ENCODE data around the gene ALDH5A1.
A peak's percentile ranks its signal among the peaks of the same experiment; 100 is the strongest.

The ALDH5A1 gene

DNA sequence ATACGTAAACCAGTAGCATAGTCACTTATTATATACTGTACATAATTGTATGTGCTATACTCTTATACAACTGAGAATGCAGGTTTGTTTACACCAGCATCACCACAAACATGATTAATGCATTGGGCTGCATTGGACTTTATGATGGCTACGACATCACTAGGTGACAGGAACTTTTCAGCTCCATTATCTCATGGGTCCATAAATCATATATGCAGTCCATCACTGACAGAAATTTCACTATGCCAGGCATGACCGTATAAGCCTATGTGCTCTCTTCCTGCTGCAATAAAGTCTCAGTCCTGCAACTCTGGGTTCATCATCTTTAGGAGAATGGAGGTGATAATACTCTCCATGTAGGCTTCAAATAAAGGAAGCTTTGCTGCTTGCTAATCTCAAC, 45.4 kb downstream of the ALDH5A1 start:
- Histone ChIP-seq H3K4me1 (ENCODE audit: insufficient read depth, poor library complexity, severe bottlenecking) (peaks cover 17% of the 10 kb centered on the region), H3K27ac (ENCODE audit: poor library complexity, severe bottlenecking) (no peak overlapping the region)
- TF ChIP-seq, protein P1, sequence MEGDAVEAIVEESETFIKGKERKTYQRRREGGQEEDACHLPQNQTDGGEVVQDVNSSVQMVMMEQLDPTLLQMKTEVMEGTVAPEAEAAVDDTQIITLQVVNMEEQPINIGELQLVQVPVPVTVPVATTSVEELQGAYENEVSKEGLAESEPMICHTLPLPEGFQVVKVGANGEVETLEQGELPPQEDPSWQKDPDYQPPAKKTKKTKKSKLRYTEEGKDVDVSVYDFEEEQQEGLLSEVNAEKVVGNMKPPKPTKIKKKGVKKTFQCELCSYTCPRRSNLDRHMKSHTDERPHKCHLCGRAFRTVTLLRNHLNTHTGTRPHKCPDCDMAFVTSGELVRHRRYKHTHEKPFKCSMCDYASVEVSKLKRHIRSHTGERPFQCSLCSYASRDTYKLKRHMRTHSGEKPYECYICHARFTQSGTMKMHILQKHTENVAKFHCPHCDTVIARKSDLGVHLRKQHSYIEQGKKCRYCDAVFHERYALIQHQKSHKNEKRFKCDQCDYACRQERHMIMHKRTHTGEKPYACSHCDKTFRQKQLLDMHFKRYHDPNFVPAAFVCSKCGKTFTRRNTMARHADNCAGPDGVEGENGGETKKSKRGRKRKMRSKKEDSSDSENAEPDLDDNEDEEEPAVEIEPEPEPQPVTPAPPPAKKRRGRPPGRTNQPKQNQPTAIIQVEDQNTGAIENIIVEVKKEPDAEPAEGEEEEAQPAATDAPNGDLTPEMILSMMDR (IDR thresholded peaks at IDR 0.05; ENCODE audit: poor library complexity, severe bottlenecking), result no peak

DNA sequence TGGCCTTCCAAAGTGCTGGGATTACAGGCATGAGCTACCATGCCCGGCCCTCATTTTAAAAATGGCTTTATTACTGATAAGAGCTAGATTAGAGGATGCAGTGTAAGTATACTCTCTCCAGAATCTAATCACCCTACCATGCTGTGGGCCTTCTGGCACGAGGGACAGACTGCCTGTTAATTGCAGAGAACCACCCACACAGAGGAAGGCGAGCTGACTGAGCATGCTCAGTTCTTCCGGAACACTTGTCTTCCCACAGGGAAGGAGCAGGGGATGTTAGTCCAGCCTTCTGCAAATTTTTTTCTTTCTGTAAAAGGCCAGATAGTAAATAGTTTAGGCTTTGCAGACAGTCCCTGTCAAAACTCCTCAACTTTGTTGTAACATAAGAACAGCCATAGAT, 48.9 kb downstream of the ALDH5A1 start:
- ATAC-seq (ENCODE audit: low read depth), result no peak
- no peaks in the 10 kb centered on the region for H3K36me3 ChIP-seq (ENCODE audit: low read depth)
- H3K9me3 ChIP-seq (ENCODE audit: severe bottlenecking), result no peaks in the 10 kb centered on the region
- no peak overlapping the region for H3K4me3 ChIP-seq (ENCODE audit: severe bottlenecking)
- TF ChIP-seq, protein P1 (IDR thresholded peaks at IDR 0.05; ENCODE audit: poor library complexity, severe bottlenecking), result no peak
- H3K27me3 ChIP-seq (ENCODE audit: insufficient read depth, poor library complexity, severe bottlenecking), result no peaks in the 10 kb centered on the region
- H3K4me1 ChIP-seq (ENCODE audit: insufficient read depth, poor library complexity, severe bottlenecking), result no peaks in the 10 kb centered on the region
- no peak overlapping the region for H3K27ac ChIP-seq (ENCODE audit: poor library complexity, severe bottlenecking)
- no peak for DNase-seq (ENCODE audit: low spot score)

More for the DNA sequence above, 45.4 kb downstream of the ALDH5A1 start:
- ATAC-seq (ENCODE audit: low read depth), result no peak
- no peaks in the 10 kb centered on the region for H3K9me3 ChIP-seq (ENCODE audit: severe bottlenecking)
- no peak for DNase-seq (ENCODE audit: low spot score)
- H3K4me3 ChIP-seq (ENCODE audit: severe bottlenecking), result no peak overlapping the region
- H3K27me3 ChIP-seq (ENCODE audit: insufficient read depth, poor library complexity, severe bottlenecking), result no peaks in the 10 kb centered on the region
- no peaks in the 10 kb centered on the region for H3K36me3 ChIP-seq (ENCODE audit: low read depth)

DNA sequence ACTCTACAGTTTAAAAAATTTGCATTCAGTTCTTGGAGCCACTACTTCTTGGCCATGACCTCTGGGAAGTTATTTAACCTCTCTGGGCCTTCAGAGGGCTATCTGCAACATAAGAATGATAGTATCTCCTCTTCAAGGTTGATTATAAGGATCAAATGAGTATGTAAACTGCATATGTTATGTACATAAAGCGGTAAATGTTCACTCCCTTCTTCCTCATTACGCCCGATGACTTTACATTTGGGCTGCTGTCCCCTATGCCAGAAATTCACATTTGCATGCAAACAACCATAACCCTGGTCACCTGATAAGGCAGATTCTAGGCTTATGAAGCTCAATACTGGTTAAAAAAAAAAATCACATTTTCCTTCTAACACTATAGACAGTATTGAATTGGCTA, 50.4 kb downstream of the ALDH5A1 start:
- Histone ChIP-seq H3K27me3 (ENCODE audit: insufficient read depth, poor library complexity, severe bottlenecking) (no peaks in the 10 kb centered on the region), H3K36me3 (ENCODE audit: low read depth) (no peaks in the 10 kb centered on the region), H3K9me3 (ENCODE audit: severe bottlenecking) (no peaks in the 10 kb centered on the region), H3K4me1 (ENCODE audit: insufficient read depth, poor library complexity, severe bottlenecking) (no peaks in the 10 kb centered on the region), H3K27ac (ENCODE audit: poor library complexity, severe bottlenecking) (no peak overlapping the region), H3K4me3 (ENCODE audit: severe bottlenecking) (no peak overlapping the region)
- DNase-seq (ENCODE audit: low spot score), result no peak
- TF ChIP-seq, protein P1 (IDR thresholded peaks at IDR 0.05; ENCODE audit: poor library complexity, severe bottlenecking), result no peak
- no peak for ATAC-seq (ENCODE audit: low read depth)

DNA sequence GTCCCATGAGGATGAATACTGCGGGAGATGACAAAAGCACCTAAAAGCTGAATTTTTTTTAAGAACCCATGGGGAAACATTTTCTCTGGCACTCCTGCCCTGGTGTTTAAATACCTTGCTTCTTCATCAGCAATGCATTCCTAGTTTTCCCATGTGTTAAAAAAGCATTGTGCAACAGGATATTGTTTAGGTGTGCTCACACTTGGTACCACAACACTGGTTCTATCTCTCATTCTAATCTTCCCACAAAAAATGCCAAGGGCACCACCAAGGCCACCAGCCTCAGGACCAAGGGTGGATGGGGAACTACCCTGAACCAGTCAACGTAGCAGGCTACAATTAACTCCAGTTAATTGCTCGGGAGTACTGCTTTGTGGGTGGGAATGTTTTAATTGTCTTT, 50.9 kb downstream of the ALDH5A1 start:
- Histone ChIP-seq H3K4me1 (ENCODE audit: insufficient read depth, poor library complexity, severe bottlenecking) (no peaks in the 10 kb centered on the region), H3K4me3 (ENCODE audit: severe bottlenecking) (no peak overlapping the region), H3K27me3 (ENCODE audit: insufficient read depth, poor library complexity, severe bottlenecking) (no peaks in the 10 kb centered on the region), H3K36me3 (ENCODE audit: low read depth) (no peaks in the 10 kb centered on the region), H3K9me3 (ENCODE audit: severe bottlenecking) (no peaks in the 10 kb centered on the region), H3K27ac (ENCODE audit: poor library complexity, severe bottlenecking) (no peak overlapping the region)
- DNase-seq (ENCODE audit: low spot score), result no peak
- ATAC-seq (ENCODE audit: low read depth), result peak; percentile 10; the same call in 1 of the 3 replicates
- TF ChIP-seq, protein P1 (IDR thresholded peaks at IDR 0.05; ENCODE audit: poor library complexity, severe bottlenecking), result no peak

DNA sequence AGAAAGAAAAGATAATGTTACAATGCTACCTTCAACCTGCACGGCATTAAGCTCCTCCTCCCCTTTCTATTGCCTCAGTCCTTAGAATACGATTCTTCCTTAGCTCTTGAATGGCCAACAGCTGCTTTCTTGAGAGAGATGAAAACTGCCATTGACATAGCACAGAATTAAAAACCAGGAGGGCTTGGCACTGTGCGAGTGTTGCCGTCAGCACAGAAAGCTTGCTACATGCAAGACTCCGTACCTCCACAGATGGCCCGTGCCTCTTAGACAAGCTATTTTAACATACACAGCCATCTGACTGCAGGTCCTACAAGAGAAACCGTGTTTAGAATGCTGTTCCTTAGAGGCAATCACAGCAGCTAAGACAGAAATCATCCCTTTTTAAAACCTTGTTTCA, 51.7 kb downstream of the ALDH5A1 start:
- DNase-seq (ENCODE audit: low spot score) (no peak), ATAC-seq (ENCODE audit: low read depth) (no peak)
- Histone ChIP-seq H3K27ac (ENCODE audit: poor library complexity, severe bottlenecking) (no peak overlapping the region), H3K27me3 (ENCODE audit: insufficient read depth, poor library complexity, severe bottlenecking) (no peaks in the 10 kb centered on the region), H3K4me1 (ENCODE audit: insufficient read depth, poor library complexity, severe bottlenecking) (no peaks in the 10 kb centered on the region), H3K36me3 (ENCODE audit: low read depth) (no peaks in the 10 kb centered on the region), H3K4me3 (ENCODE audit: severe bottlenecking) (no peak overlapping the region), H3K9me3 (ENCODE audit: severe bottlenecking) (no peaks in the 10 kb centered on the region)
- TF ChIP-seq, protein P1 (IDR thresholded peaks at IDR 0.05; ENCODE audit: poor library complexity, severe bottlenecking), result no peak
